ENCODE measurements around the gene BSCL2.
"Not testable (repeated sequence)": the region's sequence is repeated elsewhere in the genome, so short reads cannot be mapped to it uniquely, and the experiment has no call there.

BSCL2 gene

DNA sequence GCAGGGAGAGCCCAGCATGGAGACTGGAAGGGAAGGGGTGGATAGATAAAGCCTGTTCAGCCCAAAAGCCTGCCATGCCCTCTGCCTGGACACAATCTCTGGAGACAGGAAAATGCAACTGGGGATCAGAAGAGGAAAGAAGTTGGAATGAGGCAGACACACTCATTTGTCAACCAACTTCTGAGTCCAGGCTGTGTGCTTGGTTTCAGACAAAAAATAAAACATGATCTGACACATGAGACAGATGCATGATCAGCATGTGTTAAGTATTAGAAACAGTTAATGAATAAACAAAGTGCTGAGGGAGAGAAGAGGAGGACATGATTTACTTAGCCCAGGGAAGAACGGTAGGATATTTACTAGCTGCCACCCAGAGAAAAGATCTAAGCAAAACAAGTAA lies 18.7 kb downstream of the BSCL2 start:
- Histone ChIP-seq H3K27me3 (ENCODE audit: control insufficient read depth, insufficient read depth, low read length, poor library complexity, severe bottlenecking) (no peaks in the 10 kb centered on the region), H3K27ac (ENCODE audit: insufficient read depth, low read depth, low read length, poor library complexity, severe bottlenecking) (no peak overlapping the region), H3K4me3 (ENCODE audit: insufficient read depth, low read depth, low read length) (no peak overlapping the region), H3K9me3 (ENCODE audit: control insufficient read depth, low read length) (no peaks in the 10 kb centered on the region), H3K4me1 (ENCODE audit: control insufficient read depth, insufficient read depth, low read length) (no peaks in the 10 kb centered on the region), H3K36me3 (ENCODE audit: control insufficient read depth, insufficient read depth, low read length) (peaks cover 20% of the 10 kb centered on the region)
- WGBS, 2 experiments, result 87 to 94% methylated on average over 1 of the region's 1 CpG

DNA sequence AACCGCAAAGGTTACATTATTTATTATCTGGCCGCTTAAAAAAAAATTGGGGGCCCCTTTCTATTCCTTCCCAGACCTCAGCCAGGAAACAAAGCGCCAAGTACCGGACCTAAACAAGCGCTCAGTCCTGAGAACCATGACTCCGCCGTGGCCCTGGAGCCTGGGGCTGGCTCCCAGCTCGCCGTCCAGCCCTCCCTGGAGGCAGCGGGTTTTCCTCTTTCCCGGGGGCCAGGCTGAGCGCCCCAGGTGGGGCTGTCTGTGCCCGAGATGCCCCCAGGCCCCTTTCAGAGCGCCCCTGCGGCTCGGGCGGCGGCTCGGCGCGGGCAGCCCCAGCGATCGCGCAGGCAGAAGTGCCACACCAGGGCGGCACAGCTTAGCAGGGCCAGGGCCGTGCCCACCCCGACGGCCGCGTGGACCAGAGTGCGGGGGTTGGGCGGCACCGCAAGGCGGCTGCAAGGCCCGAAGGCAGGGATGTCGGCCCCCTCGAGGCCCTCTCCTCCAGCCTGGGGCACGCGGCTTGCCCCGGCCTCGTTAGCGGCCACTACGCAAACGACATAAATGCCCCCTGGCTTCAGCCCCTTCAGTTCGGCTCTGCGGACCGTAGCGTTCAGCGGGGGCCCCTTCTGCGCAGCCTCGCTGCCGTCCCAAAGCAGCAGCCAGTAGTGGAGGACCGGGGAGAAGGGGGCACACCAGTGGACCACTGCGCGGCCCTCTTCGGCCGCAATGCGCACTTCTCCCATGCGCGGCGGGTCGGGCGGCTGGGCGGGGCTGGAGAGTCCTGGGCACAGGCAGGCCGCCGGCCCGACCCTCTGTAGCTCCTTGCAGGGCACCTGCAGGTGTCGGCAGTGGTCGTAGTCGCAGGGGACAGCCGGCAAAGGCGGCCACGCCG lies 19.5 kb downstream of the BSCL2 start:
- Histone ChIP-seq H3K4me3 (ENCODE audit: insufficient read depth, low read depth, low read length) (no peak overlapping the region), H3K36me3 (ENCODE audit: control insufficient read depth, insufficient read depth, low read length) (peaks cover 17% of the 10 kb centered on the region), H3K9me3 (ENCODE audit: control insufficient read depth, low read length) (no peaks in the 10 kb centered on the region), H3K27me3 (ENCODE audit: control insufficient read depth, insufficient read depth, low read length, poor library complexity, severe bottlenecking) (no peaks in the 10 kb centered on the region), H3K27ac (ENCODE audit: insufficient read depth, low read depth, low read length, poor library complexity, severe bottlenecking) (no peak overlapping the region), H3K4me1 (ENCODE audit: control insufficient read depth, insufficient read depth, low read length) (no peaks in the 10 kb centered on the region)
- 93 to 94% methylated on average over 74 of the region's 74 CpGs for WGBS, 2 experiments

DNA sequence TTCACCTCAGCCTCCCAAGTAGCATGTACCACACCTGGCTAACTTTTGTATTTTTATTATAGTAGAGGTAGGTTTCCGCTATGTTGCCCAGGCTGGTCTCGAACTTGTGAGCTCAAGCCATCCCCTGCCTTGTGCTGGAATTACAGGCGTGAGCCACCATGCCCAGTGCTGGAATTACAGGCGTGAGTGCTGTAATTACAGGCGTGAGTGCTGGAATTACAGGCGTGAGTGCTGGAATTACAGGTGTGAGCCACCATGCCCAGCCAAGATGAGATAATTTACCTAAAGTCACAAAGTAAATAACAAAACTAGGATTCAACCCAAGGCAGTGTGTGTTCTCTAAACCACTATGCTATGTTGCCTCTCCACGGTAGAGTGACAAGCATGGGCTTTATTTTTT lies 24.7 kb downstream of the BSCL2 start:
- 90 to 92% methylated on average over 6 of the region's 7 CpGs for WGBS, 2 experiments
- H3K9me3 ChIP-seq (ENCODE audit: control insufficient read depth, low read length), result no peaks in the 10 kb centered on the region
- H3K27me3 ChIP-seq (ENCODE audit: control insufficient read depth, insufficient read depth, low read length, poor library complexity, severe bottlenecking), result no peaks in the 10 kb centered on the region
- H3K4me1 ChIP-seq (ENCODE audit: control insufficient read depth, insufficient read depth, low read length), result peaks cover 8% of the 10 kb centered on the region
- no peak overlapping the region for H3K4me3 ChIP-seq (ENCODE audit: insufficient read depth, low read depth, low read length)
- H3K36me3 ChIP-seq (ENCODE audit: control insufficient read depth, insufficient read depth, low read length), result peaks cover 6% of the 10 kb centered on the region
- no peak overlapping the region for H3K27ac ChIP-seq (ENCODE audit: insufficient read depth, low read depth, low read length, poor library complexity, severe bottlenecking)

DNA sequence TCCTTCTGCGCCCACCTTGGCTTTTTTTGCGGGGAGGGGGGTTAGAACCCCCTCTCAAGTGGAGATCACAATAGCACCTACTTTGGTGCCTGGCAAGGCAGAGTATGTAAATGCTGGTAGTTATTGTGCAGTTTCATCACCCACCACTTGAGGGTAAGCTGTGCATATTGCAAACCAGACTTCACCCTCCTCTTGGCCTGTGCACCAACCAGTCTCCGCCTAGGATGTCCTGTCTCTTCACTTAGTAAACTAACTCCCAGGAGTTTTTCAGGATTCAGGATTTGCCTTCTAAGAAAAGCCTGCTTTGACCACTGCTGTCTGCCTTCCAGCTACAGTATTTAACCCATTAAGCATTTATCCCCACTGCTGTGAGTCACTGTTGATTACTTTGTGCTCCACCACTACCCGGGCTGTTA lies 26.4 kb downstream of the BSCL2 start:
- H3K27ac ChIP-seq (ENCODE audit: insufficient read depth, low read depth, low read length, poor library complexity, severe bottlenecking), result no peak overlapping the region
- 86 to 89% methylated on average over 3 to 4 of the region's 4 CpGs for WGBS, 2 experiments
- no peaks in the 10 kb centered on the region for H3K9me3 ChIP-seq (ENCODE audit: control insufficient read depth, low read length)
- no peak overlapping the region for H3K4me3 ChIP-seq (ENCODE audit: insufficient read depth, low read depth, low read length)
- peaks cover 9% of the 10 kb centered on the region for H3K36me3 ChIP-seq (ENCODE audit: control insufficient read depth, insufficient read depth, low read length)
- H3K4me1 ChIP-seq (ENCODE audit: control insufficient read depth, insufficient read depth, low read length), result peaks cover 11% of the 10 kb centered on the region
- no peaks in the 10 kb centered on the region for H3K27me3 ChIP-seq (ENCODE audit: control insufficient read depth, insufficient read depth, low read length, poor library complexity, severe bottlenecking)

DNA sequence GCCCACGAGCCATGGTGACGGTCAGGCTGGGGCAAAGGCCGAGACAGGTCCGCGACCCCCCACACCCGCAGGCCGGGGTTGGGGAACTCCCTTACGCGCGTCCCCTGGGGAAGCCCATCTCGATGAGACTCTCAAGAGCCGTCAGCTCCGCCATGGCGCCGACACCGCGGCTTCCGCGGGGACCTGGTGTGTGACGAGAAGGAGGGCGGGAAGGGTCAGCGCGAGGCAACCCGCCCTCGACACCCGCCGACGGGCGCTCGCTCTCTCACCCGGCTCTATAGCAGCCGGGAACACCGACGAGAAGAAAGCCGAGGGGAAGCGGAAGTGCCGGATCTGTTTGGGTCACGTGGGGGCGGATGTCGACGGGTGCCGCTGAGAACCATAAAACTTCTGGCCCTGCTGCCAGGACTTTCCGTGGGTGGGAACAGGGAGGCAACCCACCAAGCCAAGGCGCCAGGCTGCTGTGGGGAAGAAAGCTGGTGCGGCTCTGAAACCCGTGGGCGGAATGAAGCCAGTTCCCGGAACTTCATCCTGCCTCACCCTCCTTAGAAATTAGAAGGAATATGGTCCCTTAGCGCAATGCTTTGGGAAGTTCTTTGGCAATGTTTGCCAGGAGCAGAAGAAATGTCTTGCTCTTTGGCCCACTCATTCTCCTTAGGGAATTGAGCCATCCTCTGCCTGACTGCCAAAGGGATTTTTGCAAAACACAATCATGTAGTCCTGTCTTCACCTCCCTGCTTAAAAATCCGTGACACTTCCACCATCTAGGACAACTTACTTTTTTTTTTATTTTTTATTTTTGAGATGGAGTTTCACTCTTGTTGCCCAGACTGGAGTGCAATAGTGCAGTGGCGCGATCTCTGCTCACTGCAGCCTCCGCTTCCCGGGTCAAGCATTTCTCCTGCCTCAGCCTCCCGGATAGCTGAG lies 28.2 kb downstream of the BSCL2 start, which contains the start of gene UBXN1:
Gene UBXN1 (minus strand): TSS at position 304 of the 927 bp plus-strand sequence. CDS start 150 bp downstream, at position 154.
- Histone ChIP-seq H3K36me3 (ENCODE audit: control insufficient read depth, insufficient read depth, low read length) (peaks cover 12% of the 10 kb centered on the region), H3K9me3 (ENCODE audit: control insufficient read depth, low read length) (no peaks in the 10 kb centered on the region), H3K27ac (ENCODE audit: insufficient read depth, low read depth, low read length, poor library complexity, severe bottlenecking) (peak within 1 kb of the TSS; percentile 56), H3K27me3 (ENCODE audit: control insufficient read depth, insufficient read depth, low read length, poor library complexity, severe bottlenecking) (no peaks in the 10 kb centered on the region), H3K4me1 (ENCODE audit: control insufficient read depth, insufficient read depth, low read length) (peaks cover 11% of the 10 kb centered on the region), H3K4me3 (ENCODE audit: insufficient read depth, low read depth, low read length) (peak within 1 kb of the TSS; percentile 99)
- WGBS, 2 experiments, result 11 to 12% methylated on average over 55 of the region's 55 CpGs

DNA sequence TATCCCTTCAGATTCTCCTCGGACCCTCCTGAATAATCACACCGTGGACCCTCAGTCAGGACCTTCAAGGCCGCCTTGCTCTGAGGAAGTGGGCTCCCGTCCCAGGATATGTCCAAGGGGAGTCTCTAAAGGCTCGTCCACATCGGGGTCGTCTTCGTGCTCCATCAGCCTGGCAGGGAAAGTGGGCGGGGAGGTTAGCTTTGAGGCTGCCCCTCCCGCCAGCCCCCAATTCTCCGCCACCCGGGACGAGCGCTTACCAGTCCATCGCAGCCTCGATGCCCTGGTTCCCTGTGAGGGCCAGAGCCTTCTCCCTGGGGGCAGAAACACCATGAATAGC lies 28.8 kb downstream of the BSCL2 start:
- Histone ChIP-seq H3K4me3 (ENCODE audit: insufficient read depth, low read depth, low read length) (peak overlapping the region; percentile 99), H3K27ac (ENCODE audit: insufficient read depth, low read depth, low read length, poor library complexity, severe bottlenecking) (peak overlapping the region; percentile 50), H3K27me3 (ENCODE audit: control insufficient read depth, insufficient read depth, low read length, poor library complexity, severe bottlenecking) (no peaks in the 10 kb centered on the region), H3K4me1 (ENCODE audit: control insufficient read depth, insufficient read depth, low read length) (peaks cover 11% of the 10 kb centered on the region), H3K36me3 (ENCODE audit: control insufficient read depth, insufficient read depth, low read length) (peaks cover 12% of the 10 kb centered on the region), H3K9me3 (ENCODE audit: control insufficient read depth, low read length) (no peaks in the 10 kb centered on the region)
- 7 to 10% methylated on average over 16 of the region's 16 CpGs for WGBS, 2 experiments

DNA sequence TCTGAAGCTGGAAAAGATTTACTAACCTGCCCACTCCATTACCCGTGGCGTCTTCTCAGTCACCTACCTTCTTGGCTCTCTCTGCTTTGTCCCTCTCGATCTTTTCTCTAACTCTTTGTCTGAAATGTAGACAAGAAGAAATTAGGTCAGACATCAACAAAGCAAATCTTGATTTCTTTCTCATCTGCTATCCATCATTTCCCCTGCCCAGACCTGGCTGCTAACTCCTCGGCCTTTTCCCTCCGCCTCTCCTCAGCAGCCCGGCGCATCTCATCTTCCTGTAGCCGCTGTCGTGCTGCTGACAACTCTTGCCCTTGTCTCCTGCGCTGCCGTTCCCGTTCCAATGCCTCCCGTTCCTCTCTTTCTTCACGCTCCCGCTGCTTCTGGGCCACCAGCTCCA lies 29.5 kb downstream of the BSCL2 start:
- peak overlapping the region; percentile 99 for H3K4me3 ChIP-seq (ENCODE audit: insufficient read depth, low read depth, low read length)
- H3K27ac ChIP-seq (ENCODE audit: insufficient read depth, low read depth, low read length, poor library complexity, severe bottlenecking), result no peak overlapping the region
- H3K36me3 ChIP-seq (ENCODE audit: control insufficient read depth, insufficient read depth, low read length), result peaks cover 12% of the 10 kb centered on the region
- H3K4me1 ChIP-seq (ENCODE audit: control insufficient read depth, insufficient read depth, low read length), result peaks cover 11% of the 10 kb centered on the region
- no peaks in the 10 kb centered on the region for H3K27me3 ChIP-seq (ENCODE audit: control insufficient read depth, insufficient read depth, low read length, poor library complexity, severe bottlenecking)
- H3K9me3 ChIP-seq (ENCODE audit: control insufficient read depth, low read length), result no peaks in the 10 kb centered on the region
- 92 to 94% methylated on average over 15 of the region's 15 CpGs for WGBS, 2 experiments

DNA sequence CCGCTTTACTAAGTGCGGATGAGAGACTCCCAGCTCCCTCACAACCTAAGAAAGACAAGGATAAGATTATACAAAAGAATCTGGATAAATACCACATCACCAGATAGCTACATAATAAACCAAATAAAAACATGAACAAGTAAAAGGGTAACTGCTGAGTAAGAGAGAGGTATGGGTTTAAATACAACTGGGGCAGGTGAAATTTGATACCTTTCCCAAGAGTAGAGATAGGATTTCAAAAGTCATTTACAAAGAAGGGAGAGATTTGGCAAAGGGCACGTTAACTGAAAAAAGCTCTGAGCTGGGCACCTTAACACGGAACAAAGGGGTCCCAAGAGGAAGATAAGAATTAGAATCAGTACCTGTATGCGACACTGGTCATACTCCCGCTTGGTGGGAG lies 30.1 kb downstream of the BSCL2 start:
- H3K27ac ChIP-seq (ENCODE audit: insufficient read depth, low read depth, low read length, poor library complexity, severe bottlenecking), result no peak overlapping the region
- no peak overlapping the region for H3K4me3 ChIP-seq (ENCODE audit: insufficient read depth, low read depth, low read length)
- 89 to 93% methylated on average over 6 of the region's 6 CpGs for WGBS, 2 experiments
- no peaks in the 10 kb centered on the region for H3K9me3 ChIP-seq (ENCODE audit: control insufficient read depth, low read length)
- H3K27me3 ChIP-seq (ENCODE audit: control insufficient read depth, insufficient read depth, low read length, poor library complexity, severe bottlenecking), result no peaks in the 10 kb centered on the region
- peaks cover 11% of the 10 kb centered on the region for H3K4me1 ChIP-seq (ENCODE audit: control insufficient read depth, insufficient read depth, low read length)
- H3K36me3 ChIP-seq (ENCODE audit: control insufficient read depth, insufficient read depth, low read length), result peaks cover 12% of the 10 kb centered on the region

DNA sequence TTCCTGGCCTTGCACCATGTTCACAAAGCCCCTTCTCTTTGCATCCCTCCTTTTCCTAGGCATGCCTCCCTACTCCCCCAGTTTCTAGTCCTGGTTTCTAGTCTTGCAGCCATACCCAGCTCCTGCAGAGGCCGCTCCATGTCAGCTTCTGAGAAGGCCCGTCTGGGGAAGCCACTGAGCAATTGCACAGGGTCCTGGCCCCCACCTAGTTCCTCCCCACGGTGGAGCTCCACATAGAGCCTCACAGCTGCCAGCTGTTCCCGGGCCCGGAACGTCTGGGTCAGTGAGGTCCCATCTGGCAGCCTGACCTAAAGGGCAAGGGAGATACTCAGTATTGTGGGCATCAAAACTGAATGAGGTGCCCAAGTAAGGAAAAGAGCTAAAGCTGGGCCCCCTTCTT lies 30.5 kb downstream of the BSCL2 start:
- Histone ChIP-seq H3K4me1 (ENCODE audit: control insufficient read depth, insufficient read depth, low read length) (peaks cover 11% of the 10 kb centered on the region), H3K27me3 (ENCODE audit: control insufficient read depth, insufficient read depth, low read length, poor library complexity, severe bottlenecking) (no peaks in the 10 kb centered on the region), H3K9me3 (ENCODE audit: control insufficient read depth, low read length) (no peaks in the 10 kb centered on the region), H3K4me3 (ENCODE audit: insufficient read depth, low read depth, low read length) (no peak overlapping the region), H3K36me3 (ENCODE audit: control insufficient read depth, insufficient read depth, low read length) (peaks cover 12% of the 10 kb centered on the region), H3K27ac (ENCODE audit: insufficient read depth, low read depth, low read length, poor library complexity, severe bottlenecking) (no peak overlapping the region)
- 89 to 91% methylated on average over 6 of the region's 6 CpGs for WGBS, 2 experiments

DNA sequence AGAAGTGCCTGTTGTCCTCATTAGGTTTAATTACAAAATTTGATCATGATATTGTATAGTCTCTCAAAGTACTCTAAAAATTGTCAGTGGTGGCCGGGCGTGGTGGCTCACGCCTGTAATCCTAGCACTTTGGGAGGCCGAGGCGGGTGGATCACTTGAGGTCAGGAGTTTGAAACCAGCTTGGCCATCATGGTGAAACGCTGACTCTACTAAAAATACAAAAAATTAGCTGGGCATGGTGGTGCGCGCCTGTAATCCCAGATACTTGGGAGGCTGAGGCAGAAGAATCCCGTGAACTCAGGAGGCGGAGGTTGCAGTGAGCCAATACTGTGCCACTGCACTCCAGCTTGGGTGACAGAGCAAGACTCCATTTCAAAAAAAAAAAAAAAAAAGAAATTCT lies 31.8 kb downstream of the BSCL2 start:
- Histone ChIP-seq H3K4me1 (ENCODE audit: control insufficient read depth, insufficient read depth, low read length) (peaks cover 11% of the 10 kb centered on the region), H3K36me3 (ENCODE audit: control insufficient read depth, insufficient read depth, low read length) (peaks cover 12% of the 10 kb centered on the region)
- H3K9me3 ChIP-seq (ENCODE audit: control insufficient read depth, low read length); H3K27me3 ChIP-seq (ENCODE audit: control insufficient read depth, insufficient read depth, low read length, poor library complexity, severe bottlenecking); H3K27ac ChIP-seq (ENCODE audit: insufficient read depth, low read depth, low read length, poor library complexity, severe bottlenecking); H3K4me3 ChIP-seq (ENCODE audit: insufficient read depth, low read depth, low read length): not testable (repeated sequence)
- 96% methylated on average over 10 of the region's 10 CpGs for WGBS, 2 experiments
